CD14-positive monocyte (primary cell): ENCODE data around the gene GOPC. TPM values are rescaled to one million over a fixed set of nuclear protein-coding genes. Genes with fewer than 3 reads are reported as not detected.

Source experiments
- DNase-seq, 3 donors: peaks; one replicate each; pipeline ENCODE4 v3.0.0-alpha.2; 2011 to 2022
- H2AFZ ChIP-seq: 2 replicates; pipeline ENCODE4 v1.6.0; 2012; ENCODE audit warnings: mild to moderate bottlenecking, low read depth, low read length, inconsistent platforms; ENCODE audit not compliant: insufficient read depth, poor library complexity, severe bottlenecking
- H3K27ac ChIP-seq, 2 donors: 1 replicate in 1 of 2; 2 replicates in 1 of 2; pipeline ENCODE4 v1.5.1; 2012 to 2013; ENCODE audit warnings: low read length in 2 of 2, control low read depth in 1 of 2, inconsistent platforms in 1 of 2, low read depth in 1 of 2, mild to moderate bottlenecking in 1 of 2
- H3K27me3 ChIP-seq, 2 donors: one replicate each; pipeline versions ENCODE4 v1.6.0 to v1.6.1; 2011 to 2013; ENCODE audit warnings: low read length in 2 of 2; ENCODE audit not compliant: control insufficient read depth in 2 of 2, insufficient read depth in 2 of 2
- H3K36me3 ChIP-seq, 2 donors: replicated peaks in 1 of 2; 1 replicate in 1 of 2; 2 replicates in 1 of 2; pipeline versions ENCODE4 v1.5.1 to v1.6.1; 2012 to 2013; ENCODE audit warnings: low read length in 2 of 2, control low read depth in 1 of 2, inconsistent platforms in 1 of 2, mild to moderate bottlenecking in 1 of 2; ENCODE audit not compliant: insufficient read depth in 2 of 2, control insufficient read depth in 1 of 2
- H3K4me1 ChIP-seq, 2 donors: 1 replicate in 1 of 2; 2 replicates in 1 of 2; pipeline versions ENCODE4 v1.5.1 to v1.6.1; 2012 to 2013; ENCODE audit warnings: low read length in 2 of 2, control low read depth in 1 of 2, inconsistent platforms in 1 of 2, mild to moderate bottlenecking in 1 of 2, moderate library complexity in 1 of 2; ENCODE audit not compliant: insufficient read depth in 2 of 2, control insufficient read depth in 1 of 2
- H3K4me2 ChIP-seq: replicated peaks from 2 replicates; pipeline ENCODE3; 2012; ENCODE audit warnings: low read length, moderate library complexity, mild to moderate bottlenecking; ENCODE audit not compliant: poor library complexity, severe bottlenecking; ENCODE audit errors: extremely low read depth
- H3K4me3 ChIP-seq, 3 experiments: fragments of 200-600 bp in 1 of 3; sonication (generic) in 1 of 3; replicated peaks in 1 of 3; 1 replicate in 2 of 3; 2 replicates in 1 of 3; pipeline ENCODE4 v1.5.1; 2011 to 2013; ENCODE audit warnings: low read length in 3 of 3, mild to moderate bottlenecking in 3 of 3, control low read depth in 2 of 3, low read depth in 2 of 3, inconsistent platforms in 1 of 3, moderate library complexity in 1 of 3
- H3K79me2 ChIP-seq: 2 replicates; pipeline ENCODE4 v1.6.0; 2012; ENCODE audit warnings: mild to moderate bottlenecking, control low read depth, inconsistent platforms, low read length, moderate library complexity; ENCODE audit not compliant: insufficient read depth
- H3K9ac ChIP-seq: 2 replicates; pipeline ENCODE4 v1.6.0; 2017; ENCODE audit warnings: low read length, mild to moderate bottlenecking; ENCODE audit not compliant: insufficient read depth, poor library complexity, severe bottlenecking
- H3K9me3 ChIP-seq, 2 donors: replicated peaks in 1 of 2; 1 replicate in 1 of 2; 2 replicates in 1 of 2; pipeline versions ENCODE4 v1.5.1 to v1.6.1; 2012 to 2013; ENCODE audit warnings: low read length in 2 of 2, control low read depth in 1 of 2; ENCODE audit not compliant: control insufficient read depth in 1 of 2, insufficient read depth in 1 of 2
- H4K20me1 ChIP-seq: 2 replicates; pipeline ENCODE4 v1.6.0; 2012; ENCODE audit warnings: mild to moderate bottlenecking, low read length, control low read depth, moderate library complexity; ENCODE audit not compliant: insufficient read depth
- H3K27ac Mint-ChIP-seq, 7 donors: one replicate each; pipeline ENCODE4 v1.8.0; 2020; ENCODE audit warnings: mild to moderate bottlenecking in 7 of 7, mixed read lengths in 7 of 7, moderate library complexity in 6 of 7, inconsistent platforms in 2 of 7
- H3K27me3 Mint-ChIP-seq, 3 donors: one replicate each; pipeline ENCODE4 v1.8.0; 2021 to 2022; ENCODE audit warnings: low read depth in 3 of 3, mild to moderate bottlenecking in 3 of 3, mixed read lengths in 3 of 3, moderate library complexity in 3 of 3, inconsistent platforms in 1 of 3
- H3K36me3 Mint-ChIP-seq, 2 donors: one replicate each; pipeline ENCODE4 v1.8.0; 2020; ENCODE audit warnings: mixed read lengths in 2 of 2, inconsistent platforms in 1 of 2, mild to moderate bottlenecking in 1 of 2
- H3K4me1 Mint-ChIP-seq: one replicate; pipeline ENCODE4 v1.8.0; 2020; ENCODE audit warnings: mild to moderate bottlenecking, mixed read lengths
- H3K4me3 Mint-ChIP-seq, 2 donors: one replicate each; pipeline ENCODE4 v1.8.0; 2020; ENCODE audit warnings: mild to moderate bottlenecking in 2 of 2, mixed read lengths in 2 of 2, moderate library complexity in 1 of 2
- H3K9me3 Mint-ChIP-seq, 7 donors: one replicate each; pipeline ENCODE4 v1.8.0; 2020 to 2022; ENCODE audit warnings: mixed read lengths in 7 of 7, mild to moderate bottlenecking in 6 of 7, moderate library complexity in 6 of 7, inconsistent platforms in 2 of 7
- CTCF ChIP-seq: fragments of 200-600 bp; IDR thresholded peaks from one replicate; pipeline ENCODE4 v1.8.0; 2022; ENCODE audit warnings: antibody characterized with exemption, mild to moderate bottlenecking
- WGBS: methylation state at CpG from one replicate; pipeline ENCODE4 v1.1.5; 2013; ENCODE audit warnings: missing lambda C conversion rate; ENCODE audit not compliant: insufficient coverage; 5-methylcytosine and 5-hydroxymethylcytosine counted together
- intact Hi-C, 2 donors: fragments of 100-400 bp; cut with micrococcal nuclease; formaldehyde crosslinking; loops; one replicate each; pipeline versions ENCODE4 v1.15.0 to v1.15.1; 2023
- polyA plus RNA-seq, 3 donors: library from polyadenylated mRNA; depleted of rRNA in 1 of 3; unstranded in 2 of 3; stranded (reverse) in 1 of 3; fragments of 300-500 nt in 2 of 3; fragments of >200 nt in 1 of 3; fragmentation: Illumina TruSeq in 2 of 3; gene quantifications; 1 replicate in 2 of 3; 2 replicates in 1 of 3; pipeline ENCODE4 v1.2.3, GENCODE V29; 2012 to 2021

The GOPC gene
- polyA plus RNA-seq, 3 donors = 2.7 to 8.0 (median 5.2) TPM

DNA sequence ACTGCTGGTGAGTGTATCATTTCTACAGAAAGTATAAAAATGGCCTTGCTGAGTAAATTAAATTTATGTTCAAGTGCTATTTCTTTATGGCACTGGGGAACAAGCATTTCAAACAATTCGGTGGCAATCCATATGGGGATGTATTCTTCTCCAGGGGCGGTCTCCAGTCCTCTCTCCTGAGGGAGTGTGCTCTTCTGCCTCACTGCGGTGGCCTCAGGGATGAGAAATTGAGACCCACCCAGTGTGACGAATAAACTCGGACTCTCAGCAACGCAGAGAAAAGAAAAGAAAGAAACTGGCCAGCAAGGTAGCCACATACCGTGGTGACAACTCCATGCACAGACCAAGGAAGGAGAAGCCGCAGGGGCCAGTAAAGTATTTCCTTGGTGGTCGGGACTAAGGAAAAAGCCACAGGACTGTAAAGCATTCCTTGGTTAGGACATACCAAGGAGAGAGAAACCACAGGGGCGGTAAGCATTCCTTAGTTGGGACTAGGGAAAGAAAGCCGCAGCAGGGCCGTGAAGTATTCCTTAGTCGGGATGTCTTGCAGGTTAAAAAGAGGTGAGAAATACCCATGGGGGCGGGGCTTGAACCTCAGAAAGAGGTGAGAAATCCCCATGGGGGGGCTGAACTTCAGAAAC lies 13.6 kb upstream of the GOPC start:
- intact Hi-C loops = no loop called here
- H3K4me3 ChIP-seq = no peak overlapping the region
- no peaks in the 10 kb centered on the region for H3K79me2 ChIP-seq
- no peaks in the 10 kb centered on the region for H3K4me1 ChIP-seq
- H3K9ac ChIP-seq = no peak overlapping the region
- no peaks in the 10 kb centered on the region for H4K20me1 ChIP-seq
- TF ChIP-seq CTCF = no peak
- no peak overlapping the region for H3K4me2 ChIP-seq
- no peak for DNase-seq
- H3K4me3 Mint-ChIP-seq = no peak overlapping the region
- 94% methylated on average over 11 of the region's 14 CpGs for WGBS
- H3K27ac ChIP-seq = no peak overlapping the region
- H3K4me1 Mint-ChIP-seq = no peaks in the 10 kb centered on the region
- H3K9me3 ChIP-seq = no peaks in the 10 kb centered on the region
- peaks cover 1 to 4% (median 2%) of the 10 kb centered on the region in 3 donors for H3K27me3 Mint-ChIP-seq
- peaks cover 0 to 6% (median 1%) of the 10 kb centered on the region in 7 donors for H3K9me3 Mint-ChIP-seq
- no peak overlapping the region for H3K27ac Mint-ChIP-seq
- no peaks in the 10 kb centered on the region for H3K27me3 ChIP-seq
- H3K36me3 Mint-ChIP-seq = no peaks in the 10 kb centered on the region
- no peaks in the 10 kb centered on the region for H3K36me3 ChIP-seq
- H2AFZ ChIP-seq = no peak overlapping the region

- Histone ChIP-seq H3K4me1 (no peaks in the 10 kb centered on the region), H3K27ac (no peak overlapping the region), H3K79me2 (no peaks in the 10 kb centered on the region), H3K9me3 (no peaks in the 10 kb centered on the region), H4K20me1 (no peaks in the 10 kb centered on the region), H3K4me2 (no peak overlapping the region), H3K36me3 (no peaks in the 10 kb centered on the region), H3K9ac (no peak overlapping the region), H2AFZ (no peak overlapping the region), H3K27me3 (no peaks in the 10 kb centered on the region), H3K4me3 (no peak overlapping the region)
- no peaks in the 10 kb centered on the region for H3K36me3 Mint-ChIP-seq
- H3K27me3 Mint-ChIP-seq = peaks cover 1 to 4% (median 2%) of the 10 kb centered on the region in 3 donors
- intact Hi-C loops = no loop called here
- no peak for DNase-seq
- no peaks in the 10 kb centered on the region for H3K4me1 Mint-ChIP-seq
- H3K9me3 Mint-ChIP-seq = peaks cover 0 to 4% (median 1%) of the 10 kb centered on the region in 7 donors
- no peak overlapping the region for H3K27ac Mint-ChIP-seq
- H3K4me3 Mint-ChIP-seq = no peak overlapping the region
- no CpG with 5 or more reads among the region's 4 CpGs for WGBS
- no peak for TF ChIP-seq CTCF
Observed at GRCh38 chr6:117613920-117614560, 11.7 kb upstream of the GOPC start.
